Right ventricle myocardium inferior (tissue), 1 donor: ENCODE data around the gene MPL. TPM values are rescaled to one million over a fixed set of nuclear protein-coding genes. Genes with fewer than 3 reads are reported as not detected.

ENCODE experiments used
- ATAC-seq: fragments of 200-7000 bp; cut with Tn5 transposase; one replicate; pipeline ENCODE4 v1.9.1; 2020; ENCODE audit warnings: mild to moderate bottlenecking, moderate library complexity
- DNase-seq: peaks from one replicate; pipeline ENCODE4 v3.0.0; 2021; ENCODE audit errors: missing footprints
- intact Hi-C: fragments of 100-400 bp; cut with DNase I; formaldehyde crosslinking; loops from one replicate; pipeline ENCODE4 v1.11.0; 2022
- total RNA-seq: library from RNA; stranded (reverse); fragmentation: NEBNext Ultra II Directional; extraction: Animal tissue kit (Norgen Biotek cat#: 25700); gene quantifications from one replicate; pipeline ENCODE4 v1.2.1, GENCODE V29; 2021
- donor health status: DM: no; HTN: yes; CAD: no; lungs with severe emphysema.

Gene MPL
- total RNA-seq, 1 donor from 2014 or later = 0.73 TPM

DNA sequence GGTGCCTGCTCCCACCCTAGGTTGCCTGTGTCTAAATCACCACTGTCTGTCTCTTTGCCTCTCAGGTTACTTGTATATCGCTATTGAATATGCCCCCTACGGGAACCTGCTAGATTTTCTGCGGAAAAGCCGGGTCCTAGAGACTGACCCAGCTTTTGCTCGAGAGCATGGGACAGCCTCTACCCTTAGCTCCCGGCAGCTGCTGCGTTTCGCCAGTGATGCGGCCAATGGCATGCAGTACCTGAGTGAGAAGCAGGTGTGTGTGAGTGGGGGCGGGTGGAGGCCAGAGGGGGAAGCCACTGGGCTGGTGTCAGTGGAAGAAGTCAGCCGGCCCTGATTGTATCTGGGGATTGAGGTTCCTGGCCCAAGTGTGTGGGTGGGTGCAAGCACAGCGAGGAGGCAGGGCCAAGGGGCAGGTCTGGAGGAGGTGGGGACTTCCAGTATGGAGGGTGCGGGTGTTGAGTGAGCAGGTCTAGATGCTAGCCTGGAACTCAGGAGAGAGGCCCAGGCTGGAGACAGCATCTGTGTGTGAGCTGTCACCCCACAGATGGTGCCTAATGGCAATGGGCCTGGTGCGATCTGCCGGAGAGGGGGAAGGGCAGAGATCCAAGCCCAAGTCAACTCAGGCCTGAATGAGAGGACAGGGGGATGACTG lies 19.7 kb upstream of the MPL start:
- intact Hi-C loops = no loop called here
- DNase-seq (no peak), ATAC-seq (no peak)

DNA sequence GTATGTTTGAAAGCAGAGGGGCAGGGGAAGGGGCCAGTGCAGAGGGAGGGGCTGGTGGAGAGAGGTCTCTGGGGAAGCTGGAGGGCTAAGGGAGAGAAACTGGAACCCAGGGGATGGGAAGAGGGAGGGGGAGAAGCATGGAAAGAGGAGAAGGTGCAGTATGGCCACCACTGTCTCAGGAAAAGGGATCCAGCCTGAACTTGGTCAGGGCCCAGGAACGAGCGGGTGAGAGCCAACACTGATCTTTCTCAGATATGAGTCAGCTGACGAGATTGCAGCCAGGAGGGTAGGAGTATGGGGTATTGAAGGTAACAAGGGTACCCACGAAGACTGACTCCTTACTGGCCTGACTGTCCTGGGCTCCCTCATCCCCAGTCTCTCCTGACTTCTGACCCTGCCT lies 18.8 kb upstream of the MPL start:
- no peak for ATAC-seq
- intact Hi-C loops = no loop called here
- DNase-seq = no peak

GRCh38 chr1:43319288-43319687 lies 18.3 kb upstream of the MPL start:
- intact Hi-C loops = no loop called here
- DNase-seq = no peak
- ATAC-seq = no peak

DNA sequence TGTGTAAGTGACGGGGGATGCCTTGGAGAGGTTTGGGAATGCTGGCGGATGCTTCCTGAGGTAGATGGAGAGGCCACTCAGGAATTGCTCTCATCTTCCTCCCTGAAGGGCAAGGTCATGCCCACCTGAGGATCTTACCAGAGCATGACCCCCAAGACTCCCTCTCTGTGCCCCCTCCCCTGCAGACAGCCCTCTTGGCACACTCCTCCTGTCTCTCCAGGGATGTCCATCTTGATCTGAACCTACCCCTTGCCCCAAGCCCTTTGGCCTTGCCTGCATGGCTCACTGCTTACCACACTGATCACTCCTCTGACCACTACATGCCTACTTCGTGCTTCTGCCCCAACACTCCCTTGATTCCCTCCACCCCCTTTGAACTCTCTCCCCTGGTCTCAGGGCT lies 17.9 kb upstream of the MPL start:
- intact Hi-C loops = no loop called here
- no peak for DNase-seq
- no peak for ATAC-seq

GRCh38 chr1:43321331-43321891 lies 16.2 kb upstream of the MPL start:
- intact Hi-C loops = no loop called here
- ATAC-seq (no peak), DNase-seq (no peak)

DNA sequence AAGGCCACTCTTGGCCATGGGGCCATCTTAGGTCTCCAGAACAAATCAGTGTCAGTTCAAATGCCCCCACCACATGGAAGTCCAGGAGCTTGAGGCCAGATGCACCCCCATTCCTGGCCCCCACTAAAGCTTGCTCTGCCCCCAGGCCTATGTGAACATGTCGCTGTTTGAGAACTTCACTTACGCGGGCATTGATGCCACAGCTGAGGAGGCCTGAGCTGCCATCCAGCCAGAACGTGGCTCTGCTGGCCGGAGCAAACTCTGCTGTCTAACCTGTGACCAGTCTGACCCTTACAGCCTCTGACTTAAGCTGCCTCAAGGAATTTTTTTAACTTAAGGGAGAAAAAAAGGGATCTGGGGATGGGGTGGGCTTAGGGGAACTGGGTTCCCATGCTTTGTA lies 15.1 kb upstream of the MPL start:
- ATAC-seq = no peak
- intact Hi-C loops = no loop called here
- DNase-seq = no peak

GRCh38 chr1:43324810-43325209 lies 12.8 kb upstream of the MPL start:
- intact Hi-C loops = no loop called here
- ATAC-seq (no peak), DNase-seq (no peak)

GRCh38 chr1:43325381-43325780 lies 12.2 kb upstream of the MPL start:
- intact Hi-C loops = no loop called here
- DNase-seq = no peak
- no peak for ATAC-seq

DNA sequence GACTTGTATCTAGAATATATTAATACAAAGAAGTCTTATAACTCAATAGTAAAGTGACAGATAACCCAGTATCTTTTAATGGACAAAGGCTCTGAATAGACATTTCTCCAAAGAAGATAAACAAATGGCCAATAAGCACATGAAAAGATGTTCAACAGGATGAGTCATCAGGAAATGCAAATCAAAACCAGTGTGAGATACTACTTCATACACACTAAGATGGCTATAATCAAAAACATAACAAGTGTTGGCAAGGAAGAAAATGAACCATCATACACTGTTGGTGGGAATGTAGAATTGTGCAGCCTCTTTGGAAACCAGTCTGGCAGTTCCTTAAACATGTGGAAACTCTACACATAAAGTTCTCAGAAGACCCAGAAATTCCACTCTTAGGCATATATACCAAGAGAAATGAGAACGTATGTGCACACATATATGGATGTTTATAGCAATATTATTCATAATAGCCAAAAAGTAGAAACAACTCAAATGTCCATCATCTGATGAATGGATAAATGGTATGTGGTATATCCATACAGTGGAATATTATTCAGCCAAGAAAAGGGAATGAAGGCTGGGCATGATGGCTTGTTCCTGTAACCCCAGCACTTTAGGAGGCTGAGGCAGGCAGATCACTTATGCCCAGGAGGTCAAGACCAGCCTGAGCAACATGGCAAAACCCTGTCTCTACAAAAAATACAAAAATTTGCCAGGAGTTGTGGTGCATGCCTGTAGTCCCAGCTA lies 9.9 kb upstream of the MPL start:
- intact Hi-C loops = no loop called here
- ATAC-seq (no peak), DNase-seq (no peak)

DNA sequence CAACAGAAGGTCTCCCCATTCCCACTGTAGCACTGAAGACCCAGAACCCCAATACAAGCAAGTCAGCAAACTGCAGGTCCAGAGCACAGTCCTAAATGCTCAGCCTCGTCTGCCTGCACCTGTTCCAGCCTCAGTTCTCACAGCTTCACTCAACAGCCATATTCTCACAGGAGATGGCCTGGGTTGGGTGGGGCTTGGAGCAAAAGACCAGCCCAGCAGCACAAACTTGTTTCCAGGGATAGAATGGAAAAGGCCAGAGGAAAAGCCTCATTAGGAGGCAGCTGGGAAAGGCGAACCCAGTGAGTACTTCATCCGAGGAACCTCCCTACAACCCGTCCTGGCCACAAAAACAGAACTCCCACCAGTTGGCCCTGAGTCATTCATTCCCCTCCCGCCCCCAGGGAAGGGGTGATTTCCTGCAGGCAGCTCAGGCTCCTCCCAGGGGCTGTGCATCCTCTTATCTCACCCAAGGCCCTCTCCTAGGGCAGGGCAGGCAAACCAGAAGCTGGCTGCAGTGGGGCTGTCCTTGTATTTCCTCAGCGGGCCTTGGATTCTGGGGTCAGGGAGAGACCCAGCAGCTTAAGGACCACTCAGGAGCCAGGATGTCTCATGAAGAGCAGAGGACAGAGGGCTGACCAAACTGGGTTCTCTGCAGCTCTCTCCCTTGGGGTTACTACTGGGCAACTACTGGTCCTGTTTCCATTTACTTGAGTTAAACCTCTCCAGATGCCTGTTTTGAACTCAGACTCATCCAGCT lies 7.4 kb upstream of the MPL start:
- DNase-seq (no peak), ATAC-seq (peak; percentile 78)
- intact Hi-C loops = no loop called here

GRCh38 chr1:43331688-43332087 lies 5.9 kb upstream of the MPL start:
- ATAC-seq (no peak), DNase-seq (no peak)
- intact Hi-C loops = no loop called here

- DNase-seq (no peak), ATAC-seq (no peak)
- intact Hi-C loops = no loop called here
These were observed 3.0 kb upstream of the MPL start for GRCh38 chr1:43334453-43335205.

DNA sequence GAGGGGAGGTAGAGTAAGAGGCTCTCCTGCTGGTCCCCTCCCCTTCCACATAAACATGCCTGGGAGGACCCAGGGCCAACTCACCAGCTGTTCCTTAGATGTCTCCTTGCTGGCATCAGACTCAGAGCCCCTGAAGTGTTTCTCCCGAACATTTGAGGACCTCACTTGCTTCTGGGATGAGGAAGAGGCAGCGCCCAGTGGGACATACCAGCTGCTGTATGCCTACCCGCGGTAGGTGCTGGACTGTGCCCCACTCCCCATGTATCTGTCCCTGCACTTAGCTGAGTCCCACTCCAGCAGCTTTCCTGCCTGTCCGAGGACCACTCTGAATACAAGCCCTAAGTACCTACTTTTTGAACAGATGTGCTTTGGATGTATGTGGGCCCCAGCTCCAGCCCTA lies 383 bp downstream of the MPL start:
- no peak for DNase-seq
- intact Hi-C loops = no loop called here
- no peak for ATAC-seq

- DNase-seq (no peak), ATAC-seq (no peak)
- intact Hi-C loops = loop anchor here (5.0 to 10.0 kb wide), 2 partner anchors 82 to 395 kb away; no protein-coding TSS in a partner anchor
These were observed 2.1 kb downstream of the MPL start for GRCh38 chr1:43339584-43340232.

DNA sequence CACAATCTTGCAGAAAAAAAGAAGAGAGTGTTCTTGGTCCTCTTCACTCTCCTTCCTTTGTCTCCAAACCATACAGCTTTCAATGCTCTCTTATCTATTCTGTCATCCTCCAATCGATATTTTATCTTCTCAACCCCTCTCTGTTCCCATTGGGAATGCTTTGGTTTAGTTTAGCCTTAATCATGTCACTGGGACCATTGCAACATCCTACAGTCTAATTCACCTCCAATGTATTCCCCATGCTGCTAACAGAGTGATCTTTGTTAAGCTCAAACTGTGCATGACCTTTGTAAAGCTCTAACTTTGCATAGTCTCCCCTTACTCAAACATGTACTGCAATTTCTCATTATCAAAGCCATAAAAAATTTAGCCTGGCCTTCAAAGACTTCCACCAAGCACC lies 2.9 kb downstream of the MPL start:
- DNase-seq (no peak), ATAC-seq (no peak)
- intact Hi-C loops = loop anchor here (5.0 to 10.0 kb wide), 2 partner anchors 83 to 396 kb away; no protein-coding TSS in a partner anchor

- no peak for DNase-seq
- intact Hi-C loops = loop anchor here (5.0 to 10.0 kb wide), 2 partner anchors 87 to 400 kb away; no protein-coding TSS in a partner anchor
- peak; percentile 66 for ATAC-seq
These were observed 6.7 kb downstream of the MPL start for GRCh38 chr1:43344267-43344850.

DNA sequence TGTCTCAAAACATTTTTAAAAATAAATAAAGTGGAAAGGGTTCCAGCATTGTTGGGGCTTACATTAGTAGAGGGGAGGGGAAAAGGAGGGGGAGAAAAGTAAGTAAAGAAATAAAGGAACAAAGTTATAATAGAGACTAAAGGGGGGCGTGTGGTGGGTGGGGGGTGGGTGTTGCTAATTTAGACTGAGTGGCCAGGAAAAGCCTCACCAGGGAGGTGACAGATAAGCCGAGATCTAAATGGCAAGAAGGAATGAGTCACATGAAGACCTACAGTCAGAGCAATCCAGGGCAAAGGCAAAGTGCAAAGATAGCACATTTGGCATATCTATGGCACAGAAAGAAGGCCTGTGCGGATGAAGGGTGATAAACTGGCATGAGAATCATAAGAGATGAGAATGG lies 7.5 kb downstream of the MPL start:
- no peak for DNase-seq
- intact Hi-C loops = loop anchor here (10.0 kb wide), 1 partner anchor 400 kb away; no protein-coding TSS in a partner anchor
- ATAC-seq = peak; percentile 33

- DNase-seq = no peak
- ATAC-seq = no peak
- intact Hi-C loops = loop anchor here (10.0 kb wide), 1 partner anchor 402 kb away; no protein-coding TSS in a partner anchor
These were observed 9.0 kb downstream of the MPL start for GRCh38 chr1:43346636-43347035.
